ENCODE results near the gene ZNF462. TPM values are rescaled to one million over a fixed set of nuclear protein-coding genes. Genes with fewer than 3 reads are reported as not detected.
A peak's percentile ranks its signal among the peaks of the same experiment; 100 is the strongest.

Gene ZNF462
- total and polyA plus RNA-seq, 2 donors = 2.0 to 6.6 TPM

GRCh38 chr9:106913276-106913675, 50.3 kb downstream of the ZNF462 start:
- Histone ChIP-seq H3K27ac (ENCODE audit: low read depth in 1 of 2, low read length in 1 of 2) (no peak overlapping the region), H3K27me3 (ENCODE audit: control insufficient read depth in 2 of 2, insufficient read depth in 1 of 2, low read length in 1 of 2) (no peaks in the 10 kb centered on the region), H3K36me3 (ENCODE audit: control insufficient read depth in 2 of 2, insufficient read depth in 2 of 2, low read length in 1 of 2) (no peaks in the 10 kb centered on the region), H3K4me3 (ENCODE audit: low read length in 2 of 2) (no peak overlapping the region), H3K9me3 (ENCODE audit: control insufficient read depth in 2 of 2, insufficient read depth in 1 of 2, low read length in 1 of 2) (no peaks in the 10 kb centered on the region), H3K4me1 (ENCODE audit: control insufficient read depth in 2 of 2, insufficient read depth in 2 of 2, low read length in 2 of 2) (peaks cover 0 to 7% of the 10 kb centered on the region in 2 donors)
- no peak for DNase-seq (ENCODE audit: low read depth in 6 of 9, low spot score in 9 of 9)
- WGBS = 86% methylated on average over 5 of the region's 5 CpGs

DNA sequence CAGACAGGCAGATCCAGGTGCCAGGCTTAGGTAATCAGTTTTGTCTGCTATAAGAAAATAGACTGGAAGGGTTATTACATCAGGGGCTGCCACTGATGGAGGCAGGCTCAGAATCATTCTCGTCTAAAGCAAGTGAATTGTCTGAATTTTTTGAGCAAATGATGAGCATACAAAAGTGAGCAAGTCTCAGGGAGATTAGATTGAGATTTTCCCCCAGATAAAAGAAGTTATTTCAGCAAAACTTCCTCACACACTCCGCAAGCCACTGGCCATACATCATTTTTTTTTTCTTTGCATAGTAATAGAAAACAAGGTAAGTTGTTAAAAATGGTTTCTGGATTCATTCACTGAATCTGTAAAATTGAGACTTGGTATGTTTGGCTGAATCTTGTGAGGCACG, 52.9 kb downstream of the ZNF462 start:
- H3K4me3 ChIP-seq (ENCODE audit: low read length in 2 of 2) = no peak overlapping the region
- H3K27ac ChIP-seq (ENCODE audit: low read depth in 1 of 2, low read length in 1 of 2) = peak overlapping the region in 1 of 2 donors; percentile 31
- H3K36me3 ChIP-seq (ENCODE audit: control insufficient read depth in 2 of 2, insufficient read depth in 2 of 2, low read length in 1 of 2) = no peaks in the 10 kb centered on the region
- H3K27me3 ChIP-seq (ENCODE audit: control insufficient read depth in 2 of 2, insufficient read depth in 1 of 2, low read length in 1 of 2) = no peaks in the 10 kb centered on the region
- no peak for DNase-seq (ENCODE audit: low read depth in 6 of 9, low spot score in 9 of 9)
- WGBS = 93% methylated on average over 3 of the region's 3 CpGs
- no peaks in the 10 kb centered on the region for H3K9me3 ChIP-seq (ENCODE audit: control insufficient read depth in 2 of 2, insufficient read depth in 1 of 2, low read length in 1 of 2)
- H3K4me1 ChIP-seq (ENCODE audit: control insufficient read depth in 2 of 2, insufficient read depth in 2 of 2, low read length in 2 of 2) = peaks cover 4 to 10% of the 10 kb centered on the region in 2 donors

DNA sequence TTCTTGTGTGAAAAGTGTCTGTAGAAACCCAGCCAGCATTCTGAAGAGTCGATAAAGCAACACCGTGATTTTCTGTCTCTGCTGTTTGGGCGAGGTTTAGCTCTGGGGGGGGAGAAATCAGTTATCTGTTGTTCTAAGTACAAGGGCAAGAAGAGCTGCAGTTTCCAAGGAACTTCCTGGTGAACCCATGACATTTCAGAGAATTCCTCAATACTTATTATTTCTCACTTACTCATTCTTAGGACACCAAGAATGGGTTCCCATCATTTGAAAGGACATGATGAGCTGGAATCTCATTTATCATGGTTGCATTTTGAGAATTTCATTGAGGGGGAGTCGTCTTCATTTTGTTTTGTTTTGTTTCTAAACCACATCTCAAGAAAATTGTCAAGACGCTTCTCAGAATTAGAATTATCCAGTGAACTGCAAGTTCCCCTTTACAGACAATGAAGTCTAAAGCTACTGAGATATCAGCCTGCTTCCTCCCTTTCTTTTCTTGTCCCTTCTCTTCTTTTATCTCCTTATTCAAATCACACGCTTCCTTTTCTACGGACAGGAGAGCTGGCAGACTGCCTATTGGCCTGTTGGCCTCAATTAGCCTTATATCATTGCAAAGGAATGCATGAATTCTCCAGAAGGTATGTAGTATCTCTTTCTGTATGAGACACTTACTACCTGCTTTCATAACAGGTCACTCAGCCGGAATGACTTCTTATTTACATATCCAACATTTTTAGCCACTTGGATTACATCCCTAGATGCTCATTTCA, 53.7 kb downstream of the ZNF462 start:
- Histone ChIP-seq H3K27ac (ENCODE audit: low read depth in 1 of 2, low read length in 1 of 2) (peak overlapping the region; percentile 23 to 31), H3K4me3 (ENCODE audit: low read length in 2 of 2) (no peak overlapping the region), H3K27me3 (ENCODE audit: control insufficient read depth in 2 of 2, insufficient read depth in 1 of 2, low read length in 1 of 2) (no peaks in the 10 kb centered on the region), H3K4me1 (ENCODE audit: control insufficient read depth in 2 of 2, insufficient read depth in 2 of 2, low read length in 2 of 2) (peaks cover 11 to 18% of the 10 kb centered on the region in 2 donors), H3K36me3 (ENCODE audit: control insufficient read depth in 2 of 2, insufficient read depth in 2 of 2, low read length in 1 of 2) (no peaks in the 10 kb centered on the region), H3K9me3 (ENCODE audit: control insufficient read depth in 2 of 2, insufficient read depth in 1 of 2, low read length in 1 of 2) (no peaks in the 10 kb centered on the region)
- peak in 1 of 9 donors; percentile 20 for DNase-seq (ENCODE audit: low read depth in 6 of 9, low spot score in 9 of 9)
- 80% methylated on average over 8 of the region's 8 CpGs for WGBS

DNA sequence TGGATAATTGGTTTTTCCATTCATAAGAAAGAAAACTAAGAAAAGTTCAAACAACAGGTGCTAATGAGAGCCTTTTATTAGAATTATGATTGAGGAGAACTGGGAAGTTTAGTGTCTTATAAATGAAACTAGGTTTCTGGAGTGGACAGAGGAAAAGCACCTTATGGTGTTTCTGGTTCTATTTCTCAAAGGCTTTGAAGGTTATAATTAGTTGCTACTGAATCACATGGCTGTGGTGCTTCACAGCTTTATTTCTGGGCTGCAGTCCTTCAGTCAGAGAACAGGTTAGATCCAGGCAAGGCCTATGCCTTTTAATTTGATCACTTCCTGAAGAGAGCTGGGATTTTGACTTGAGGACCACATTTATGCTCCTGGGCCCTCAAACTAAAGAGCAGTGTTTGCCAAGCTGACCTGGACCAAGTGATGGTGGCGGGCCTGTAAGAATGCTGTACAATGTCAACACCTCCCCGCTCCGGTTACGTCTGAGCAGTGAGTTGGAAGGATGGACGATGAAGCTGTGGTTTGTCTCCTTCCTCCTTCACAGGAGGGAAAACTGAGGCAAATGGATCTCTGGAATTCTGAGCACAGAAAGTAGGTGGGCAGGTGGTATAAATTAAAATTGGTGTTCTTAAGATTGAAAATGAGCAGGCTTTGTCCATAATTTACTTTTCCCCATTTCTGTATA, 56.0 kb downstream of the ZNF462 start:
- Histone ChIP-seq H3K27ac (ENCODE audit: low read depth in 1 of 2, low read length in 1 of 2) (peak overlapping the region in 1 of 2 donors; percentile 15), H3K4me1 (ENCODE audit: control insufficient read depth in 2 of 2, insufficient read depth in 2 of 2, low read length in 2 of 2) (peaks cover 13 to 20% of the 10 kb centered on the region in 2 donors), H3K27me3 (ENCODE audit: control insufficient read depth in 2 of 2, insufficient read depth in 1 of 2, low read length in 1 of 2) (no peaks in the 10 kb centered on the region), H3K36me3 (ENCODE audit: control insufficient read depth in 2 of 2, insufficient read depth in 2 of 2, low read length in 1 of 2) (no peaks in the 10 kb centered on the region), H3K4me3 (ENCODE audit: low read length in 2 of 2) (no peak overlapping the region), H3K9me3 (ENCODE audit: control insufficient read depth in 2 of 2, insufficient read depth in 1 of 2, low read length in 1 of 2) (no peaks in the 10 kb centered on the region)
- no peak for DNase-seq (ENCODE audit: low read depth in 6 of 9, low spot score in 9 of 9)
- 98% methylated on average over 5 of the region's 5 CpGs for WGBS

DNA sequence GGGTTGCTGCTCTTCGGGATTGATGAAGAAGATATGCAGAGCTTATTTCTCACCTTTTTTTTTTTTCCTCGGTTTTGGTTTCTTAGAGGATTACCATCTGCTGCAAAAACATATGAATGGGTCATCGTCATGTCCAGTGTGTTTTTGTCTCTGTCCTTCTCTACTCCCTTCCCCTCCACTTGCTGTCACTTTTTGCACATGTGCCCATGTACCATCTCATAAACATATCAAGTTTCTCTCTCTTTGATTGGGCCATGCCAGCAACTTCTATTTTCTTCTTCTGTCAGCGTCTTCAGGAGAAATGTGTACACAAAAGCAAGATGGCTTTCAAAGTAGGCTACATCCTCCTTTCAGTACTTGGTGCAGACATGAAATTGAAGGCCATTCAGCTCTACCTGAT, 57.1 kb downstream of the ZNF462 start:
- 95% methylated on average over 4 of the region's 4 CpGs for WGBS

GRCh38 chr9:106920701-106921283, 57.8 kb downstream of the ZNF462 start:
- no peak overlapping the region for H3K4me3 ChIP-seq (ENCODE audit: low read length in 2 of 2)
- peak overlapping the region; percentile 87 to 97 for H3K27ac ChIP-seq (ENCODE audit: low read depth in 1 of 2, low read length in 1 of 2)
- WGBS = 95% methylated on average over 4 of the region's 4 CpGs
- H3K4me1 ChIP-seq (ENCODE audit: control insufficient read depth in 2 of 2, insufficient read depth in 2 of 2, low read length in 2 of 2) = peaks cover 13 to 20% of the 10 kb centered on the region in 2 donors
- H3K9me3 ChIP-seq (ENCODE audit: control insufficient read depth in 2 of 2, insufficient read depth in 1 of 2, low read length in 1 of 2) = peaks cover 0 to 3% of the 10 kb centered on the region in 2 donors
- peaks cover 0 to 5% of the 10 kb centered on the region in 2 donors for H3K36me3 ChIP-seq (ENCODE audit: control insufficient read depth in 2 of 2, insufficient read depth in 2 of 2, low read length in 1 of 2)
- no peaks in the 10 kb centered on the region for H3K27me3 ChIP-seq (ENCODE audit: control insufficient read depth in 2 of 2, insufficient read depth in 1 of 2, low read length in 1 of 2)
- peak in 1 of 9 donors; percentile 18 for DNase-seq (ENCODE audit: low read depth in 6 of 9, low spot score in 9 of 9)

More for the DNA sequence above, 57.1 kb downstream of the ZNF462 start:
- H3K27ac ChIP-seq (ENCODE audit: low read depth in 1 of 2, low read length in 1 of 2) = no peak overlapping the region
- no peak for DNase-seq (ENCODE audit: low read depth in 6 of 9, low spot score in 9 of 9)
- peaks cover 0 to 3% of the 10 kb centered on the region in 2 donors for H3K36me3 ChIP-seq (ENCODE audit: control insufficient read depth in 2 of 2, insufficient read depth in 2 of 2, low read length in 1 of 2)
- H3K4me1 ChIP-seq (ENCODE audit: control insufficient read depth in 2 of 2, insufficient read depth in 2 of 2, low read length in 2 of 2) = peaks cover 13 to 20% of the 10 kb centered on the region in 2 donors
- no peaks in the 10 kb centered on the region for H3K9me3 ChIP-seq (ENCODE audit: control insufficient read depth in 2 of 2, insufficient read depth in 1 of 2, low read length in 1 of 2)
- no peaks in the 10 kb centered on the region for H3K27me3 ChIP-seq (ENCODE audit: control insufficient read depth in 2 of 2, insufficient read depth in 1 of 2, low read length in 1 of 2)
- H3K4me3 ChIP-seq (ENCODE audit: low read length in 2 of 2) = no peak overlapping the region

DNA sequence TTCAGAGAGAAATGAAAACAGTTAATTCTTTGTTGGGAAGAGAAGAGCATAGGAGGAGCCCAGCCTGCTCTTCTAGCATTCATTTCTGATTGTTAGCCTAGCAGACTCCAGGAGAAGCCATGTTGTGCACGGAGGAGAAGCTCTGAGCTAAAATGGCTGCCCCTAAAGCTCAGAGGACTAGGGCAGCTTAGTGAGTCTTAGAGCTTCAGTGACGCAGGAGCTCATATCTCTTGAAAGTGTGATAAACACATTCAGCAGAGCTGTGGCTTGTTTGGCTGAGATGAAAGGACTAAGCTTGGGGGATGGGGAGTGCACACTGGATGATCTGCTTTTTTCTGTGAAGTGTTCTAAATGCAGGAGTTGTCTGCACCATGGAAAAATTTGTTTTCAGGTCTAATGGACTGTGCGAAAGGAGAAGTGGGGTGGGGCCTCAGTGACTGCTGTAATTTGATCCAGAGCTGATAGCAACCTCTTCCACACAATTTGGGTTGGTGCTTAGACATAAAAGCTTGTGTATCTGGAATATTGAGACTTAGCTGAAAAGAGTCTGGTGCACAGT, 58.5 kb downstream of the ZNF462 start:
- Histone ChIP-seq H3K36me3 (ENCODE audit: control insufficient read depth in 2 of 2, insufficient read depth in 2 of 2, low read length in 1 of 2) (peaks cover 0 to 5% of the 10 kb centered on the region in 2 donors), H3K27me3 (ENCODE audit: control insufficient read depth in 2 of 2, insufficient read depth in 1 of 2, low read length in 1 of 2) (no peaks in the 10 kb centered on the region), H3K9me3 (ENCODE audit: control insufficient read depth in 2 of 2, insufficient read depth in 1 of 2, low read length in 1 of 2) (peaks cover 0 to 3% of the 10 kb centered on the region in 2 donors), H3K27ac (ENCODE audit: low read depth in 1 of 2, low read length in 1 of 2) (peak overlapping the region; percentile 87 to 97), H3K4me1 (ENCODE audit: control insufficient read depth in 2 of 2, insufficient read depth in 2 of 2, low read length in 2 of 2) (peaks cover 13 to 16% of the 10 kb centered on the region in 2 donors), H3K4me3 (ENCODE audit: low read length in 2 of 2) (no peak overlapping the region)
- DNase-seq (ENCODE audit: low read depth in 6 of 9, low spot score in 9 of 9) = peak; percentile 50 to 93 (median 77)
- WGBS = 46% methylated on average over 3 of the region's 3 CpGs

GRCh38 chr9:106922026-106922425, 59.1 kb downstream of the ZNF462 start:
- Histone ChIP-seq H3K4me1 (ENCODE audit: control insufficient read depth in 2 of 2, insufficient read depth in 2 of 2, low read length in 2 of 2) (peaks cover 13 to 14% of the 10 kb centered on the region in 2 donors), H3K9me3 (ENCODE audit: control insufficient read depth in 2 of 2, insufficient read depth in 1 of 2, low read length in 1 of 2) (peaks cover 0 to 3% of the 10 kb centered on the region in 2 donors), H3K27ac (ENCODE audit: low read depth in 1 of 2, low read length in 1 of 2) (peak overlapping the region; percentile 87 to 97), H3K27me3 (ENCODE audit: control insufficient read depth in 2 of 2, insufficient read depth in 1 of 2, low read length in 1 of 2) (no peaks in the 10 kb centered on the region), H3K36me3 (ENCODE audit: control insufficient read depth in 2 of 2, insufficient read depth in 2 of 2, low read length in 1 of 2) (peaks cover 0 to 5% of the 10 kb centered on the region in 2 donors), H3K4me3 (ENCODE audit: low read length in 2 of 2) (no peak overlapping the region)
- DNase-seq (ENCODE audit: low read depth in 6 of 9, low spot score in 9 of 9) = no peak
- 96% methylated on average over 1 of the region's 1 CpG for WGBS

All from thymus (tissue), 11 donors.